ENCODE results near the gene GRIFIN.
"Not testable (repeated sequence)": the region's sequence is repeated elsewhere in the genome, so short reads cannot be mapped to it uniquely, and the experiment has no call there.

GRCh38 chr7:2453849-2454248 lies 22.3 kb downstream of the GRIFIN start:
- not testable (repeated sequence) for TF ChIP-seq CTCF, EP300, POLR2AphosphoS5, POLR2A (IDR thresholded peaks at IDR 0.05)

Data from sigmoid colon (tissue), 4 donors.